ENCODE data around the gene PRKX.

Gene PRKX

DNA sequence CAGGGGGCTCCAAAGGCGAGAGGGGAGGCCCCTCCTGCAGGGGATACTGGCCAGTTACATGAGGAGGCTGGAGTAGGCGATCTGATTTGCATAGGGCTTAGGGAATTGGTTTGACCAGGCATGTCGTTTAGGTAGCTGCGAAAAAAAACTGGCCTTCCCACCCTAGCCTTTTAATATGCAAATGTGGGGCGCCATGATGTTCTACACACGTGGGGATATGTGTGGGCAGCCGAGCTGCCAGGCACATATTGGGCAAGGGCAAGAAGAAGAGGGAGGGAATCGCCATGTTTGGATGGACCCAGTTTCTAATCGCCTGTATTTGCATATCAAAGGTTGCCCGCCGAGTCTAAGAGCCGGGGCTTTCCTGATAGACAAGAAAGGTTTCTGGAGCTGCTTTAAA is 121.3 kb downstream of the PRKX start:
- TF ChIP-seq GATA3 (IDR thresholded peaks at IDR 0.05; ENCODE audit: low read depth, low read length) (no peak), GATA2 (IDR thresholded peaks at IDR 0.05; ENCODE audit: low read depth, low read length) (no peak)

DNA sequence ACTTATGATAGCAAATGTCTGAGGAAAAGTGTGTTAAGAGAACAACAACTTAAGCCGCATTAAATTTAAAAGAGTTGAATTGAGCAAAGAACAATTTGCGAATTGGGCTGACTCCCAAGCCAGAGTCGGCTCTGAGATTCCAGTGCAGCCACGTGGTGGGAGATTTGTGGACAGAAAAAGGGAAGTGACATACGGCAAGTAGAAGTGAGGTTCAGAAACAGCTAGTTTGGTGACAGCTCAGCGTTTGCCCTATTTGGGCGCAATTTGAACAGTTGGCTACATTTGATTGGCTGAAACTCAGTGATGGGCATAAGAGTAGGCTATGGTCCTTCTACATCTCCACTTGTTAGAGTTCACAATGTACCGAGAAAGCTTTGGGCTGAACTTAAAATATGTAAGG is 124.0 kb downstream of the PRKX start:
- TF ChIP-seq GATA3 (IDR thresholded peaks at IDR 0.05; ENCODE audit: low read depth, low read length) (no peak), GATA2 (IDR thresholded peaks at IDR 0.05; ENCODE audit: low read depth, low read length) (no peak)

DNA sequence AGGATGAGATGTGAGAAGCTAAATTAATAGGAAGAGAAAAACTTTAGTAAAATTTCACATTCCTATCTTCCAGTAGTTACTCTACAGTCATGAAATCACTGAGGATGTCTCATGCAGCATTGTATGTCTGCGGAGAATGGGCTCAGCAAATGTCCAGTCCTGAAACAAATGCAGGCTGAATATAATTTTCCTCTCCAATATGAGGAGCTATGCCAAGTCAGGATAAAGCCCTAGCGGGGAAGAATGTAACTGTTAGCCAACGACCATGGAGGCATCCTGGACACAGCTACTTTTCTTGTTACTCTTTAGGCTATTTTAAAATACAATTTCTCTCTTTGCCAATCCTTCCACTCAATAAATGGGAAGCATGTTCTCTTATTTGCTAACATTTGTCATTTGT is 127.7 kb downstream of the PRKX start:
- TF ChIP-seq GATA2 (IDR thresholded peaks at IDR 0.05; ENCODE audit: low read depth, low read length) (no peak), GATA3 (IDR thresholded peaks at IDR 0.05; ENCODE audit: low read depth, low read length) (no peak)

DNA sequence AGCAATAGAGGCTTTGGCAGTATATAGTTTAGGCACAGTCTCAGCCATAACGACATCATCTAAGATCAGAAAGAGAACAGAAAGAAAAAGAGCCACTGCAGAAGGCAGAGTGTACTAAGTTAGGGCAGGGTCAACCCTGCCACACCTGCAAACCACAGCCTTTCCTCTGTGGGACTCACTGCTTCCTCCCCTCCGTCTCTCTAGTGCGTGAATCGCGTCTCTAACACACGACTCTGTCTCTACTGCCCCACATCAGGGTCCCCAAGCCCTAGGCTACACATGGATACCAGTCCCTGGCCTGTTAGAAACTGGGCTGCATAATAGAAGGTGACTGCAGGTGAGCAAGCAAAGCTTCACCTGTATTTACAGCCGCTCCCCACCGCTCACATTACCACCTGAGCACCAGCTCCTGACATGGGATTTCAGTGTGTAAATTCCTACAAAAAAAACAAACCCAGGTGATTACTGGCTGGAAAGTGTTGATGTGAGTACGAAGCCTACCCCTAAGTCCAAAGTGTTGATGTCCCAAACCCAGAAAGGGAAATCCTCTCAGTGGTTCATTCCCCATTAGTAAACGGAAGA is 128.9 kb downstream of the PRKX start:
- TF ChIP-seq GATA2 (IDR thresholded peaks at IDR 0.05; ENCODE audit: low read depth, low read length): no peak
- no peak for TF ChIP-seq GATA3 (IDR thresholded peaks at IDR 0.05; ENCODE audit: low read depth, low read length)

DNA sequence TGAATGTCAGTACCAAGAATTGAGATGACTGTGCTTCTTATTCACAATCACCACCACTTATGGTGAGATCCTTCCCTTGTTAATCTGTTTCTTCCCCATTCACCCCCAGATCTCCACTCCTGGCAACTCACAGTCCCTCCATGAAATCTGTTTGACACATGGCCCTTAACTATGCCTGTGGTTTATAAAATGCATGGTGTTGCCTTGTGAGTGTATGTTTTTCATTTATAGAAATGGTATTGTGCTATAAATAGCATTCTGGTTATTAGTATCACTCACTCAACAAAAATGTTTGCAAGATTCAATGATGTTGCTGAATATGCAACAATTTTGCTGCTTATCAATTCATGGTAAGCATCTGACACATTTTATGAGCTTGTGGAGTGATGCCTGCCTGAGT is 131.0 kb downstream of the PRKX start:
- TF ChIP-seq GATA2 (IDR thresholded peaks at IDR 0.05; ENCODE audit: low read depth, low read length) (no peak), GATA3 (IDR thresholded peaks at IDR 0.05; ENCODE audit: low read depth, low read length) (no peak)

DNA sequence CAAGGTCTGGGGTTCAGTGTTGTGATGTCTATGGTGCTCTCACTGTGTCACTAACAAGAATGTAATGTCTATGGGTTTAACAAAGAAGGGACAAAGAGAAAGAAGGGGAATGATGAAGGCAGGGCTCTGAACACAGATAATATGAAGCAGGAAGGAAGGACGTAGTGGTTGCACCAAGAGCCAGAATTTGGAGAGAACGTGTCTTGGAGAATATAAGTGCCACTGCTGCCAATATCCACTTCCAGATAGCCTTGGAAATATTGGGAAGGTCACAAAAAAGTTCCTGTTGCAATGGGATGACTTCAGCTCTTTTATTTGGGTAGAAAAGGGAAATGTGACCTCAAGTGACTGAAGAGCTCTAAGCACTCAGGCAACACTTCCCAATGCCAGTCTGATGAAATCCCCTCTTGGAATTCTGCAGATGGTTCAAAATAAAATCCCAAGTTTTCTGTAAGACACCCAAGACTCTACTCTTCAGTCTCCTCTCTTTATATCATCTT is 131.8 kb downstream of the PRKX start:
- no peak for TF ChIP-seq GATA3 (IDR thresholded peaks at IDR 0.05; ENCODE audit: low read depth, low read length)
- TF ChIP-seq GATA2 (IDR thresholded peaks at IDR 0.05; ENCODE audit: low read depth, low read length): no peak

DNA sequence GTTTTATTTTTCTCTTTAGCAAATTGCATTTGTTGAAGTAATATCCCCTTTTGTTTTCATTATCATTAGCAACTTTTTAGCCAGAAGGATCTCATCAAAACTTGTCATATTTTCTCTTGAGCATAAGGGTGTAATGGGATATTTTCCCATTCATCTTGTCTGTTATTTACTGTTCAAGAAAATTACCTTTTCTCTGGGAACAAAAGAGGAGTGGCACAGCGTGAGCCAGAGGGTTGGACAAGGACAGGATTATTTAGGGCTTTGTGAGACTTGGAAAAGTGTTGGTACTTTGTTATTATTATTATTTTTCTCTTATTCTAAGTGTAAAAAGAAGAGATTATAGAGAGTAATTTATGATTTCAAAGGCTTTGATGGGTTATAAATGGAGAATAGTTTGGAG is 135.9 kb downstream of the PRKX start:
- TF ChIP-seq GATA2 (IDR thresholded peaks at IDR 0.05; ENCODE audit: low read depth, low read length) (no peak), GATA3 (IDR thresholded peaks at IDR 0.05; ENCODE audit: low read depth, low read length) (no peak)

DNA sequence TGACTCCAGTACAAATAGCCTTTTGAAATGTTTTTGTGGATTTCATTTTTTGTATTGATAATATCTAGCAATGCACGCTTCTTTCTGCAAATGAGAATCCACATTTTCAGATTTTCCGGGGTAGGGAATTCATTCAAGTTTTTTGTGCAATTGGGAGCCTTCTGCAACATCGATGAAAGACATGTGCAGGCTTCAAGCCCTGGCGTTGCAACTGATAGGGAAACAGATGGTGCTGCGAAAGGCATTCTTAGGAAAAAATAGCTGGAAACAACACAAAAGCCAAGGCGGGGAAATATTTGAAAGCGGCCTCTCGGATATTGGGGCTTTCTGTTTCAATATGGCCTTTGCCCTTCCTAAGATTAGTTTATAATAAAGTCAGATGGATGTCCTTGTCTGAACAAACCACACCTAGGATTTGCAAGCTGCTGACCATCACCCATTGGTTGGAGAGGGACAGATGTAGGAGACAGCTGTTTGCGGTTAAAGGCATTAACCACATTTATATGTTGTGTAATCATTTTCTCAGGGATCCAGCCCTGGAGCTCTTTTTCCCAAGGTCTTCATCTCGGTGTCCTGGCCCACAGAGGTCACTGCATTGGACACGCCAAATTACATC is 136.5 kb downstream of the PRKX start:
- no peak for TF ChIP-seq GATA3 (IDR thresholded peaks at IDR 0.05; ENCODE audit: low read depth, low read length)
- TF ChIP-seq GATA2 (IDR thresholded peaks at IDR 0.05; ENCODE audit: low read depth, low read length): no peak

DNA sequence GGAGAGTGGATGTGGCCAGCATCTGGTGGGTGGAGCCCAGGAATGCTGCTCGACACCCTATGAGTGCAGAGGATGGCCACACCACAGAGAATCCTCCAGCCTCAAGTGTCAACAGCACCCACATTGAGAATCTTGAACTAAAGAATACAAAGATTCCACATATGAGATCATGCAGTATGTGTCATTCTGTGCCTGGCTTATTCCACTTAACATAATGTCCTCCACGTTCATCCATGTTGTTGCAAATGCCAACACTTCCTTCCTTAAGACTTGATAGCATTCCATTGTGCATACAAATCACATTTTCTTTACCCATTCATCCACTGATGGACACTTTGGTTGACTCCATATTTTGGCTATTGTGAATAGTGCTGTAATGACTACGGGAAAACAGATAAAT is 145.8 kb downstream of the PRKX start:
- TF ChIP-seq GATA3 (IDR thresholded peaks at IDR 0.05; ENCODE audit: low read depth, low read length) (no peak), GATA2 (IDR thresholded peaks at IDR 0.05; ENCODE audit: low read depth, low read length) (no peak)

DNA sequence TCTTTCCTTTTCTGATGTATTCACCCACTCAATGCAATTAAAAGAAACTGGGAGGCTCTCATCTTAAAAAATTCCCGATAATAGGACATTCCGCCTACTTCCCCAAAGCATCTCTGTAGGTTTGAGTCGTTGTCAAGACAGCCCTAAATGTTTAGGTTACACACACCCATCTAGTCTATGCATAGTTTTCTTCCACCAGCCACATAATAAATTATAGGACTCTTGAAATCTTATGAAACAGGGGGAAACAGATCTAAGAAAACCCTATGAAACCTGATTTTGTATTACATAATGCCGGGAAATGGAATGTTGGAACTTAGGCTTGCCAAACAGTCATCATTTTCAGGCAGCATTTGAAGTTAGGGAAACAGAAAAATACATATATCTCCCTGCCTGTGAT is 150.0 kb downstream of the PRKX start:
- TF ChIP-seq GATA3 (IDR thresholded peaks at IDR 0.05; ENCODE audit: low read depth, low read length) (no peak), GATA2 (IDR thresholded peaks at IDR 0.05; ENCODE audit: low read depth, low read length) (no peak)
